HG03354 (cell line): Measurements from ENCODE around the gene TMEM242.
"Not testable (repeated sequence)": the region's sequence is repeated elsewhere in the genome, so short reads cannot be mapped to it uniquely, and the experiment has no call there.

Source experiments
- ATAC-seq: cut with Tn5 transposase; IDR thresholded peaks from one replicate; pipeline ENCODE4 v1.9.1; 2021; ENCODE audit warnings: mild to moderate bottlenecking; ENCODE audit not compliant: unreplicated experiment, poor library complexity, severe bottlenecking

TMEM242 gene

DNA sequence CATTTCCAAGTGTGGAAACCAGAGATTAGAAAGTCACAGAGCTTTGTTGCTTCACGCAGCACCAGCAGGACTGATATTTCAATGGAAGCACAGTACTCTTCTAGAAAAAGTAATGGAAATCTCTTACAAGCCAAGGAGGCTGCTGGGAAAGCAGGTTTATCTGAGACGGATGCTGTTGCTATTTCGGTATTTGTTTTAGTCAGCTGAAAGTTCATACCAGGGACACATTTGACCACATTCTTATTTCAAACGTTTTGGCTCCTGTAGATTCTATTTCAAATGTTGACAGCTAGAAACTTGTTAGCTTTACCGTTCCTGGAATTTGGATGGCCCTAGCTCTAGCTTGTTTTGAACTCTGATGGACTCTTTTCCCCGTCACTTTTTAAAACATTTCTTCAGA lies 3.7 kb upstream of the TMEM242 start:
- ATAC-seq = no peak

DNA sequence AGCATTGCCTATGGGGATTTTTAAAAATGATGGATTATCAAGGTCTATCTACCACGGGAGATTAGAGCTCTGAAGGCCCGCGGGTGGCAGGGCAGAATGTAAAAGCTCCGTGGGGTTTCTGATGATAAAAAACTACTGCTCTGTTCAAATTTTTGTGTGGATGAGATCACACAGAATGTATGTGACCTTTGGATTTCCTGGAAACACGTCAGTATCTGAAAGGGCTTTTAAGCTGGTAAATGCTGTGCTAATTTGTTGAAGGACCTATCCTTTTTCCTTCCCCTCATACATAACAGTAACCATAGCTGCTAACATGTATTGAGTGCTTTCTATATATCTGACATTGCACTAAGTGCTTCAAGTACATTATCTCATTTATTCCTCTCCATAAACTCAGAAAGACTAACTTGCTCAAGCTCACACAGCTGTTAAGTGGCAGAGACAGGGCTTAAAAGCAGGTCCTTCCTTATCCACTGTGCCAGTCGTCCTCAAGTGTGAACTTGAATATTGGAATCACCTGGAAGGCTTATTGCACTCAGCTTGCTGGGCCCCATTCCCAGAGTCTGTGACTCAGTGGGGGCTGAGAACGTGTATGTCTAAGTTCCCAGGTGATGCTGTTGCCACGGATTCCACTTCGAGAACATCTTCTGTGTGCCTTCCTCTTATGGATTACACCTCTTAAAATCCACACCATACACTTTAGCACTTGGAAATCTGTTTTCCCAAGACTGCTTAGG lies 1.9 kb upstream of the TMEM242 start:
- no peak for ATAC-seq

DNA sequence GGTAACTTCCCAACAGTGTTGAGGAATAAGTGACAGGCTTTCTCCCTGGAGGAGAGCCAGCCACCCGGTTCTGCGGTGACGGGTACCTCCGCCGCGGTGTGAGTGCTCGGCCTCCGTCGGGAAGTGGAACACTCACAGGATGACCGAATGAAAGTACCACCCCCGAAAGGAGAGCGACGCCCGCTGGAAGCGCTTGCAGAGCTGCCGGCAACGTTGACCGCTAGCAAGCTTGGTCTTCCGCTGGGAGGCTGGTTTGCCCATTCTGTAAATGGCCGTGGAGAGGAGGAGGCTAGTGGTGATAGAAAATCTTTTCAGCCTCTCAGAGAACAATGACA lies 614 bp upstream of the TMEM242 start:
- ATAC-seq = peak; percentile 29

GRCh38 chr6:157322792-157323254 lies 496 bp downstream of the TMEM242 start:
- ATAC-seq = no peak

DNA sequence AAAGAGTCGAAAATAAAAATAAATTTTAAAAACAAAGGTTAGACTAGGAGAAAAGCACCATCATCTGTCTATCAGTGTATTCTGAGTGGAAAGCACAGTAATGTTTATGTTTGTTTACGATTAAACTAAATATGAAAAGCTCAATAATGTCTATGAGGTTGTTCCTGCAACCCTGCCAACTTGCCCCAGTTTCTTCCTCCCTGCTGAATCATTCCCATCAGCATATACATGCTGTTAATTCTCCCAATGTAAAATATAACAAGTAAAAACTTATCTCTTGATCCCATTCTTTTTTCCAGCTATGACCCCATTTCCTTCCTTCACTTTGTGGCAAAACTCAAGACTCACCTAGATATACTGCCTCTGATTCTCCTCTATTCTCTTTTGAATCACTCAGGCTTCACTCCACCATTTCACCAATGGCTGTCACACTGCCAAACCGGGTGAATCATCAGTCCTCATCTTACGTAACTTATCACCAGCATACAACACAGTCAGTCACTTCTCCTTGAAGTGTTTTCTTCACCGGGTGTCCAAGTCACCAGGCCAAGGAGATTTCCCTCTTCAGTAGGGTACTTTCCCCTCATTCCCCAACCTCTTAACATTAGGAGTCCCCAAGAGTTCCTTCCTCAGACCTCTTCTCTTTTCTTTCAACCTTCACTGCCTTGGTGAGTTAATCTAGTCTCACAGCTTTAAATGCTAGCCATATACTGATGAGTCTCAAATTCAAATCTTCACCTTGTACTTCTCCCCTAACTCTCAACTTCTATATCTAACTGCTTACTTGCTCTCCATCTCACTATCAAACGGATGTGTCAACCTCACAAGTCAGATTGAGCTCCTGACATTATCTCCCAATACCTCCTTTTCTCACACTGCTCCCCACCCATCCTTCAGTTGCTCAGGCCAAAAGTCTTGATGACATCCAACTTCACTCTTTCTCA lies 6.2 kb downstream of the TMEM242 start:
- no peak for ATAC-seq

DNA sequence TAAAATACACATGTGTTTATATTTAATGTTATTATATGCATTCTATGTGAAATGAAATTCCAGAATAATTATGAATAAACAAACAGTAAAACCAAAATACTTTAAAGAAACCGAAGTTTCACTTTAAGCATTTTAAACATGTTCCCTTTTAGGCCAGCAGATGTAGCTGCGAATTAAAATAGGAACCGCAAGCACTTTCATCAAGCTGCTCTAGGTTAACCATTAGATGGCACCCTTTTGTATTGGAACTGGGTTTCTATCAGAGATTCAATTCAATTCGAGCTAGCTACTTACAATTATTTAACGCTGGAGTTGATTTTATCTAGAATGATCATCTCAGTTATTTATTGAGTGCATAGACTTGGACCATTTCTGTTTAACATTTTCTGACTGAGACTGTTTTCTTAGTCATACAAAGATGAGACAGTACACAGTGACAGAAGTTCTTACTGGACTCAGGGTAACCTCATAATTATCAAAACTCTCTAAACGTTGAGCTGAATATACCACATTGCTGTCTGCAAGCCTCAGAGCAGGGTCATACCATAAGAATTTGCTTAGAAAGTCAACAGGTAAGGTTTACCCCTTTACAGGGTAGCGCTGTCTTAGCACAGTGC lies 8.5 kb downstream of the TMEM242 start:
- peak; percentile 83 for ATAC-seq

GRCh38 chr6:157313531-157314467 lies 9.5 kb downstream of the TMEM242 start:
- no peak for ATAC-seq

- no peak for ATAC-seq
These were observed 10.6 kb downstream of the TMEM242 start for GRCh38 chr6:157312757-157313156.

DNA sequence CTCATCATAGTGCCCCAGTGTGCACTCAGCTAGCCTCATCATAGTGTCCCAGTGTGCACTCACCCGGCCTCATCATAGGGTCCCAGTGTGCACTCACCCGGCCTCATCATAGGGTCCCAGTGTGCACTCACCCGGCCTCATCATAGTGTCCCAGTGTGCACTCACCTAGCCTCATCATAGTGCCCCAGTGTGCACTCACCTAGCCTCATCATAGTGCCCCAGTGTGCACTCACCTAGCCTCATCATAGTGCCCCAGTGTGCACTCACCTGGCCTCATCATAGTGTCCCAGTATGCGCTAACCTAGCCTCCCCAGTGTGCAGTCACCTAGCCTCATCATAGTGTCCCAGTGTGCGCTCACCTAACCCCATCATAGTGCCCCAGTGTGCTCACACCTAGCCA lies 12.6 kb downstream of the TMEM242 start:
- not testable (repeated sequence) for ATAC-seq

GRCh38 chr6:157307661-157308060 lies 15.7 kb downstream of the TMEM242 start:
- ATAC-seq = no peak

DNA sequence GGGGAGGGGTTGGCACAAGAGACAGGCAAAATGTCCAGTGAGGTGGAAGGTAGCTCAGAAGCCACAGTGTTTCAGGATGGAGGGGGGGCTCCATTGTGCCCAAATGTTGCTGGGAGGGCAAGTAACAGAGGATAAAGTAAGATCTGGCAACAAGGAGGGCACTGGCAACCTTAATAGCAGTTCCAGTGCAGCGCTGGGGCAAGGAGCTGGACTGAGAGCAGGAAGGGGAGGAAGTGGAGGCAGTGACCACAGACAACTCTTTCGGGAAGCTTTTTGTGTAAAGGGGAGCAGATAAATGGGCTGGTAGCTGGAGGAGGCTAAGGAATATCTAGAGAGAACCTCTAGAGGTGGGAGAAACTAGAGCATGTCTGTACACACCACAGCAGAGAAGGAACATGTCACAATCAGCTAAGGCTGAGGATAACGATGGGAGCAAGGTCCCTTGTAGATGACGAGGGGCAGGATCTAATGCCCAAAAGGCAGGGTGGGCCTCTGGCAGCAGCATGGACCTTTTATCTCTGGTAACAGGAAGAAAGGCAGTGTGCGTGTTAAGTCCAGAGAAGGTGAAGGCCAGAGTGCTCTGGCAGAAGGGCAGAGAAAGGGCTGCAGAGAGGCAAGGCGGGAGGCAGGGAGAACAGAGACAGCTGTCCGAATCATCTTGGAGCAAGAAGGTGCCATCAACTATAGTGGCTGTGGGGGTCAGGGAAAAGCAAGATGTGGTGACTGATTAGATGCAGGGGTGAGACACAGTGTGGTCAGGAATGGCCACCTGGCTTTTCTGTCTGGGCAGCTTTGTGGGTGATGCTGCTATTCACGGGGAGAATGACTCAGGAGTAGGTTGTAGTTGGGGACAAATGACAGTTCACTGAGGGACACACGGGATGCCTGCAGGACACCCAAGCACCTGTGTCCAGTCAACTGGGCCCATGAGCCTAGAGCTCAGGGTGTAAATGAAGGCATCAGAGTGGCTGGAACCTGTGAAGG lies 17.4 kb downstream of the TMEM242 start:
- no peak for ATAC-seq

DNA sequence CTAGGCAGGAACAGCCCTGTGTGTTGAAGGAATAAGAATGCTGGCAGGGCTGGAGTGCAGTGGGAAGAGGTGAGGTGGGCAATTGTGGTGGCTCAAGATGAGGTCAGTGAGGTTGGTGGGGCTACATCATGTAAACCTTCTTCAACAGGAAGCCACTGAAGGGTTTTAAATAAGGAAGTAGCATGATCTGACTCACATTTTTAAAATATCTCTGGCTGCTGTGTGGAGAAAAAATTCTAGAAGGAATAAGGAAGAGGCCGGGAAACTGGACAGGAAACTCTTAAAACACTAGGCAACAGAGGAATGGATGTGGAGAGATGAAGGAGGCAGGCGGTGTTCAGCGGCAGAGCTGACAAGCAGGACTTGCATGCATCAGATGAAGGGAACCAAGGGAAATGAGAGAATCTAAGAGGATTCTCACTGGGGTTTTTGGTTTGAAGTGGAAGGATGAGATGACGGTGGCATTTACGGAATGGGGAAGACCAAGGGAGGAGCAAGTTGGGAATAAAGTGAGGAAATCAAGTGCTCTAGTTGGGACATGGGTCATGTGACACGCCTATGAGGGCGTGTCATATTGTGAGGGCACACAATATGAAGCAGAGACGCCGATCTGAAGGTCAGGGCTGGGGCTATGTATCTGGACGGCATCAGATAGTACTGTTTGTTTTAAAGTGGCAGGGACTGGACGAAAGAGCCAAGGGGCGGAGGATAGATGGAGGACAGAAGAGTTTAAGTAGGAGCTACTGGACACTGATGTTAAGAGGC lies 18.2 kb downstream of the TMEM242 start:
- no peak for ATAC-seq

DNA sequence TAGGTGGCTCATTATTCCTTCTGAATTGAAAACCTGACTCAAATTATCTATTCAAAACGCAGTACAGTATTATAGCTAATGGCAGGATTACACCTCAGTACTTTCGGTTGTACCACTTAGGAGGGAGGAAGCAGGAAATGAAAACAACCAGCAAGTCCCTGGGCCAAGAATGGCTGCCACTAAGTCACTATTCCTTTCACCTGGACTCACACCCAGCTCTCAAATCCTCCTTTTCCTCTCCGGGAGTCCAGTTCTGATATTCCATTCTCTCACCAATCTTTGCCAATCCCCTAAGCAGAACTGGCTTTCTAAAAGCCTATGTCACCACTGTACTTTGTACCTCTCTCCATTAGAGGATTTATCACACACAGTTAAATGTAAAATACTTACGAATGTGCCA lies 20.6 kb downstream of the TMEM242 start:
- no peak for ATAC-seq

DNA sequence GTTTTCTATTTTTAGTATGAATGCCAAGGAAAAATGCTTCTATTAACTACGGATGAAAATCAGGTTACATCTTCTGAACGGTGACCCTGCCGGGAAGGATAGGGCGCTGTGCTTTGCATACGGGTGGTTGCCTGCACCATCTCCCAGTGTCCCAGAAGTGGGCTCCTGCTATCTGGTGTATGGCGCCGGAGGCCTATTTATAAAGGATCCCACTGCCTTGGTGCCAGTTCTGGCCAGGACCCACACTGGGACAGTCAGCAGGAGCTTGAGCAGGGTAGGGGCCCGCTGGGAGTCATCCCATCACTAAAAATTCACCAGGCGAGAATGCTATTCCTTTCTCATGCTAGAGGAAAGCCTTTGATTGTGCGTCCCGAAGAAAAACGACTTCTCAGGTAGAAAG lies 22.9 kb downstream of the TMEM242 start:
- no peak for ATAC-seq

- no peak for ATAC-seq
These were observed 23.3 kb downstream of the TMEM242 start for GRCh38 chr6:157300006-157300405.

GRCh38 chr6:157298216-157298724 lies 25.0 kb downstream of the TMEM242 start:
- ATAC-seq = no peak

DNA sequence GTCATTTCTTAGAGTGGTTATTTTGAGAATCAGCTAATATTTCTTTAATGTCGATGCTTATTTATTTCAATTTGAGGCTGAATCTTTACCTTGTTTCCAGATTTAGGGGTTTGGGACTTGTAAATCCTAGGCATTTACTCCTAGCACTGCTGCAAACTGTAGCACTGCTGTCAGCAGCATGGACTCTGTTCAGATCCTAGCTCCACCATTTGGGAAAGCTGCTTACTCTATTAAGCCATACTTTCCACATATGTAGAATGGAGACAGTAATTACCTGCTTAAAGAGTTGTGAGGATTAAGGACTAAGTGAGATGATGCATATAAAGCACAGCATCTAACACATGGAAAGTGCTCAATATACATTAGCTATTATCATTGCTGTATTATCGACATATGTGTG lies 28.7 kb downstream of the TMEM242 start:
- ATAC-seq = no peak
